ENCODE data around the gene SLC4A3.

GRCh38 chr2:219608399-219608964, 18.9 kb upstream of the SLC4A3 start:
- TF ChIP-seq CTCF (conservative IDR thresholded peaks at IDR 0.05) (no peak), EZH2 (IDR thresholded peaks at IDR 0.05; ENCODE audit: low read depth) (no peak)
